Retinal pigment epithelial cell (primary cell): ENCODE measurements around the gene CA9.
"Not testable (repeated sequence)": the region's sequence is repeated elsewhere in the genome, so short reads cannot be mapped to it uniquely, and the experiment has no call there.

Experiments
- DNase-seq: peaks from one replicate; pipeline ENCODE4 v3.0.0-alpha.2; 2010; ENCODE audit warnings: low read depth
- H3K4me3 ChIP-seq: 2 replicates; pipeline ENCODE4 v1.5.1; 2011; ENCODE audit warnings: mild to moderate bottlenecking, low read length, control low read depth, moderate library complexity
- TF ChIP-seq, protein P1 (sequence below): conservative IDR thresholded peaks from 2 replicates; pipeline ENCODE4 v1.5.1; 2011; ENCODE audit warnings: low read depth, low read length, control low read depth, inconsistent platforms

Gene CA9

DNA sequence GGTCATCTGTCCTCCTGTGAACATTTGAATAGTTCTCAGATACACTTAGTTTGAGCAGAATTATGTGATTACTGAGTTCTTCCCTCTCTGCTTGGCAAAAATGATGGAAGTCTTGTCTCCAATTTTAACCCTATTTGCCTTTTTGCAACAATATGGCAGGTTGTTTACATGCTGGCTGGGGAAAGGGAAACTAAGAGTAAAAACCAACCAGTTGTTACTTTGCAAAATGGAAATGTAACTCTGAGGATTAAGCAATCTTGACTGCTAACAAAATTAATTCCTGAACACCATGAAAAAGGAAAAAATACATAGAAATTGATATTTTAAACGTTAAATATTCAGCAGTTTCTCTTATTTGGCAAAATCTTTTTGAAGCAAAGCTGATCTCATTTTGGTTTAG, 34.1 kb upstream of the CA9 start:
- DNase-seq, result no peak
- TF ChIP-seq, protein P1, sequence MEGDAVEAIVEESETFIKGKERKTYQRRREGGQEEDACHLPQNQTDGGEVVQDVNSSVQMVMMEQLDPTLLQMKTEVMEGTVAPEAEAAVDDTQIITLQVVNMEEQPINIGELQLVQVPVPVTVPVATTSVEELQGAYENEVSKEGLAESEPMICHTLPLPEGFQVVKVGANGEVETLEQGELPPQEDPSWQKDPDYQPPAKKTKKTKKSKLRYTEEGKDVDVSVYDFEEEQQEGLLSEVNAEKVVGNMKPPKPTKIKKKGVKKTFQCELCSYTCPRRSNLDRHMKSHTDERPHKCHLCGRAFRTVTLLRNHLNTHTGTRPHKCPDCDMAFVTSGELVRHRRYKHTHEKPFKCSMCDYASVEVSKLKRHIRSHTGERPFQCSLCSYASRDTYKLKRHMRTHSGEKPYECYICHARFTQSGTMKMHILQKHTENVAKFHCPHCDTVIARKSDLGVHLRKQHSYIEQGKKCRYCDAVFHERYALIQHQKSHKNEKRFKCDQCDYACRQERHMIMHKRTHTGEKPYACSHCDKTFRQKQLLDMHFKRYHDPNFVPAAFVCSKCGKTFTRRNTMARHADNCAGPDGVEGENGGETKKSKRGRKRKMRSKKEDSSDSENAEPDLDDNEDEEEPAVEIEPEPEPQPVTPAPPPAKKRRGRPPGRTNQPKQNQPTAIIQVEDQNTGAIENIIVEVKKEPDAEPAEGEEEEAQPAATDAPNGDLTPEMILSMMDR, result no peak

DNA sequence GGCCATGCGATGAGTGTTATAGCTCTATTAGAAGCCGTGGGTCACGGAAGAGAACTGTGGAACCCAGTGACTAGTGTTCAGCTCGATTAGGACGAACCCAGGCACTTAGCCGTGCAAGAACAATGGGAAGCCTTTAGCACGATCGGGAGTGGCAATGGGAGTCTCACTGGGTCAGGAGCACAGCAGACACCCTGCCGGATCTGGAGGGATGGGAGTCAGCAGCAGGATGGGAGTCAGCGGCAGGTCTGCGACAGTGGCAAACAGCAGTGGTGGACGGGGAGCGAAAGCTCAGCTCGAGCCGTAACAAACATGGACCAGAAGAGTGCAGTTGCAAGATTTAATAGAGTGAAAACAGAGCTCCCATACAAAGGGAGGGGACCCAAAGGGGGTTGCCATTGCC, 33.3 kb upstream of the CA9 start:
- DNase-seq, H3K4me3 ChIP-seq: not testable (repeated sequence)

More for the DNA sequence above, 34.1 kb upstream of the CA9 start:
- no peak overlapping the region for H3K4me3 ChIP-seq

DNA sequence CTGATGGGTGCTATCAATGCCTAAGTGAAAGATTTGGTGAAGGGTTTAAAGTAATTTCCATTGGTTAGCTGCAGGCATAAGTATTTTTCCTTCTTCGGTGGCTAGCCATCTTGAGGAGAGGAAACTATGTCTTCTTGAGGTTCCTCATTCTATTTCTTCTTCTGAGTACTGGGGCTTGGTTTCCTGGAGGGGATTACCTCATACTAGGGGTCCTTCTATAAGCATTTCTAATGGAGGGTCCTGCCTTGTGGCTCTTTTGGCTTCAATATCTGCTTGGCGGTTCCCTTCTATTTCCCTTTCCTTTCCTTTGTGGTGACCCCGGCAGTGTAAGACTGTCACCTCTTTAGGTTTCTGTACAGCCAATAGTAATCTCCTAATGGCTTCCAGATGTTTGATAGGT, 32.2 kb upstream of the CA9 start:
- not testable (repeated sequence) for H3K4me3 ChIP-seq, DNase-seq

- TF ChIP-seq, protein P1, result no peak
- DNase-seq, result no peak
- no peak overlapping the region for H3K4me3 ChIP-seq
Observed at GRCh38 chr9:35643046-35643445, 30.7 kb upstream of the CA9 start.

- peak overlapping the region; percentile 75 for H3K4me3 ChIP-seq
- not testable (repeated sequence) for DNase-seq
Observed at GRCh38 chr9:35645736-35646135, 28.0 kb upstream of the CA9 start.

GRCh38 chr9:35646153-35646532, 27.6 kb upstream of the CA9 start:
- TF ChIP-seq, protein P1, result peak; percentile 13
- no peak for DNase-seq
- H3K4me3 ChIP-seq, result peak overlapping the region; percentile 75

GRCh38 chr9:35646533-35647265, 27.0 kb upstream of the CA9 start:
- DNase-seq, result no peak
- H3K4me3 ChIP-seq, result peak overlapping the region; percentile 75
- TF ChIP-seq, protein P1, result peak; percentile 83

- H3K4me3 ChIP-seq, result no peak overlapping the region
- no peak for DNase-seq
- TF ChIP-seq, protein P1, result no peak
Observed at GRCh38 chr9:35649431-35650340, 24.0 kb upstream of the CA9 start.
